Measurements from ENCODE around the gene EPB41L5.

The EPB41L5 gene

GRCh38 chr2:120224256-120224655, 211.4 kb downstream of the EPB41L5 start:
- H3K4me3 ChIP-seq (ENCODE audit: low read depth, low read length, poor library complexity, severe bottlenecking): peak overlapping the region; percentile 86
- H3K27ac ChIP-seq (ENCODE audit: low read depth, low read length, poor library complexity, severe bottlenecking): peak overlapping the region; percentile 98
- H4K20me1 ChIP-seq (ENCODE audit: insufficient read depth, low read length): no peaks in the 10 kb centered on the region
- H3K9me3 ChIP-seq (ENCODE audit: low read length): no peaks in the 10 kb centered on the region
- peaks cover 8% of the 10 kb centered on the region; the same call in 1 of the 2 replicates for H3K79me2 ChIP-seq (ENCODE audit: insufficient read depth, low read length)
- H3K9me2 ChIP-seq (ENCODE audit: low read depth, low read length): no peaks in the 10 kb centered on the region
- H3K27me3 ChIP-seq (ENCODE audit: insufficient read depth, low read length): no peaks in the 10 kb centered on the region
- 0 out of 2 replicates have a peak, but pooled peaks cover 5% of the 10 kb centered on the region for H3F3A ChIP-seq (ENCODE audit: insufficient read depth, low read length)
- H3K36me3 ChIP-seq (ENCODE audit: insufficient read depth, low read length): peaks cover 35% of the 10 kb centered on the region
- H2AFZ ChIP-seq (ENCODE audit: low read length): no peak overlapping the region
- H3K4me1 ChIP-seq (ENCODE audit: insufficient read depth, low read length, severe bottlenecking): peaks cover 91% of the 10 kb centered on the region
- H3K4me2 ChIP-seq (ENCODE audit: low read length): peak overlapping the region; percentile 94
- H3K9ac ChIP-seq (ENCODE audit: low read length): peak overlapping the region; percentile 92
- TF ChIP-seq EZH2 (IDR thresholded peaks at IDR 0.05; ENCODE audit: borderline replicate concordance, low read length) (no peak), CTCF (IDR thresholded peaks at IDR 0.05; ENCODE audit: low read length) (no peak)

- peak overlapping the region; percentile 92; the same call in 1 of the 2 replicates for H3K9ac ChIP-seq (ENCODE audit: low read length)
- peak overlapping the region; percentile 94 for H3K4me2 ChIP-seq (ENCODE audit: low read length)
- peaks cover 8% of the 10 kb centered on the region; the same call in 1 of the 2 replicates for H3K79me2 ChIP-seq (ENCODE audit: insufficient read depth, low read length)
- no peaks in the 10 kb centered on the region for H4K20me1 ChIP-seq (ENCODE audit: insufficient read depth, low read length)
- H3K27me3 ChIP-seq (ENCODE audit: insufficient read depth, low read length): no peaks in the 10 kb centered on the region
- no peaks in the 10 kb centered on the region for H3K9me2 ChIP-seq (ENCODE audit: low read depth, low read length)
- TF ChIP-seq CTCF (IDR thresholded peaks at IDR 0.05; ENCODE audit: low read length) (no peak), EZH2 (IDR thresholded peaks at IDR 0.05; ENCODE audit: borderline replicate concordance, low read length) (no peak)
- H3K9me3 ChIP-seq (ENCODE audit: low read length): no peaks in the 10 kb centered on the region
- H3F3A ChIP-seq (ENCODE audit: insufficient read depth, low read length): 0 out of 2 replicates have a peak, but pooled peaks cover 5% of the 10 kb centered on the region
- peaks cover 28% of the 10 kb centered on the region for H3K36me3 ChIP-seq (ENCODE audit: insufficient read depth, low read length)
- H2AFZ ChIP-seq (ENCODE audit: low read length): no peak overlapping the region
- peak overlapping the region; percentile 98 for H3K27ac ChIP-seq (ENCODE audit: low read depth, low read length, poor library complexity, severe bottlenecking)
- peaks cover 94% of the 10 kb centered on the region for H3K4me1 ChIP-seq (ENCODE audit: insufficient read depth, low read length, severe bottlenecking)
- peak overlapping the region; percentile 86 for H3K4me3 ChIP-seq (ENCODE audit: low read depth, low read length, poor library complexity, severe bottlenecking)
Observed at GRCh38 chr2:120224735-120225548, 212.1 kb downstream of the EPB41L5 start.

GRCh38 chr2:120225549-120226065, 212.7 kb downstream of the EPB41L5 start:
- Histone ChIP-seq H4K20me1 (ENCODE audit: insufficient read depth, low read length) (no peaks in the 10 kb centered on the region), H3K79me2 (ENCODE audit: insufficient read depth, low read length) (peaks cover 7% of the 10 kb centered on the region; the same call in 1 of the 2 replicates), H3K27ac (ENCODE audit: low read depth, low read length, poor library complexity, severe bottlenecking) (peak overlapping the region; percentile 98), H2AFZ (ENCODE audit: low read length) (no peak overlapping the region), H3K4me1 (ENCODE audit: insufficient read depth, low read length, severe bottlenecking) (peaks cover 94% of the 10 kb centered on the region), H3K9me2 (ENCODE audit: low read depth, low read length) (no peaks in the 10 kb centered on the region), H3K27me3 (ENCODE audit: insufficient read depth, low read length) (no peaks in the 10 kb centered on the region), H3F3A (ENCODE audit: insufficient read depth, low read length) (0 out of 2 replicates have a peak, but pooled peaks cover 5% of the 10 kb centered on the region), H3K4me3 (ENCODE audit: low read depth, low read length, poor library complexity, severe bottlenecking) (no peak overlapping the region), H3K9ac (ENCODE audit: low read length) (no peak overlapping the region; the same call in 1 of the 2 replicates), H3K4me2 (ENCODE audit: low read length) (no peak overlapping the region), H3K9me3 (ENCODE audit: low read length) (no peaks in the 10 kb centered on the region), H3K36me3 (ENCODE audit: insufficient read depth, low read length) (peaks cover 21% of the 10 kb centered on the region)
- no peak for TF ChIP-seq EZH2 (IDR thresholded peaks at IDR 0.05; ENCODE audit: borderline replicate concordance, low read length)
- TF ChIP-seq CTCF (IDR thresholded peaks at IDR 0.05; ENCODE audit: low read length): no peak
